Stimulated activated naive CD8-positive, alpha-beta T cell treated with anti-CD3 and anti-CD28 coated beads, Interleukin-15, Interleukin-2, amounts not matched to agents 100 U/mL and 50 U/mL, for 24 hours (primary cell): ENCODE results near the gene STEAP1B.

Experiments used
- ATAC-seq: fragments of 150-1000 bp; cut with Tn5 transposase; one replicate; pipeline ENCODE4 v1.10.0; 2021
- DNase-seq: peaks from one replicate; pipeline ENCODE4 v3.0.0; 2021

Gene STEAP1B

GRCh38 chr7:22371878-22372277 lies 128.1 kb downstream of the STEAP1B start:
- DNase-seq = no peak

More at GRCh38 chr7:22371878-22372277, 128.1 kb downstream of the STEAP1B start:
- no peak for ATAC-seq
